ENCODE results near the gene TTC7B.
"Not testable (repeated sequence)": the region's sequence is repeated elsewhere in the genome, so short reads cannot be mapped to it uniquely, and the experiment has no call there.

TTC7B gene

GRCh38 chr14:90827919-90828610 is 11.8 kb upstream of the TTC7B start:
- Mint-ChIP-seq H3K4me3 (peak overlapping the region; percentile 66 to 75 (median 71)), H3K4me1 (no peaks in the 10 kb centered on the region), H3K27ac (no peak overlapping the region), H3K9me3 (peaks cover 17% of the 10 kb centered on the region), H3K27me3 (ENCODE audit: low read depth) (peaks cover 30% of the 10 kb centered on the region), H3K36me3 (ENCODE audit: low read depth) (no peaks in the 10 kb centered on the region)
- no peak for TF ChIP-seq CTCF (IDR thresholded peaks at IDR 0.05; ENCODE audit: unreplicated experiment in 3 of 3)

GRCh38 chr14:90823542-90823941 is 7.3 kb upstream of the TTC7B start:
- H3K4me3 Mint-ChIP-seq; H3K27ac Mint-ChIP-seq; H3K36me3 Mint-ChIP-seq (ENCODE audit: low read depth); H3K4me1 Mint-ChIP-seq: not testable (repeated sequence)
- peaks cover 26% of the 10 kb centered on the region for H3K9me3 Mint-ChIP-seq
- H3K27me3 Mint-ChIP-seq (ENCODE audit: low read depth): peaks cover 15% of the 10 kb centered on the region

GRCh38 chr14:90820958-90821357 is 4.7 kb upstream of the TTC7B start:
- peaks cover 26% of the 10 kb centered on the region for H3K9me3 Mint-ChIP-seq

GRCh38 chr14:90819734-90820393 is 3.6 kb upstream of the TTC7B start:
- Mint-ChIP-seq H3K36me3 (ENCODE audit: low read depth) (no peaks in the 10 kb centered on the region), H3K27ac (peak overlapping the region in 2 of 3 experiments; percentile 51 to 75), H3K27me3 (ENCODE audit: low read depth) (peaks cover 6% of the 10 kb centered on the region), H3K4me1 (peaks cover 8% of the 10 kb centered on the region), H3K4me3 (peak overlapping the region; percentile 34 to 49 (median 37)), H3K9me3 (peaks cover 21% of the 10 kb centered on the region)
- no peak for TF ChIP-seq CTCF (IDR thresholded peaks at IDR 0.05; ENCODE audit: unreplicated experiment in 3 of 3)

More at GRCh38 chr14:90820958-90821357, 4.7 kb upstream of the TTC7B start:
- H3K27me3 Mint-ChIP-seq (ENCODE audit: low read depth): peaks cover 8% of the 10 kb centered on the region
- H3K36me3 Mint-ChIP-seq (ENCODE audit: low read depth): no peaks in the 10 kb centered on the region
- H3K27ac Mint-ChIP-seq: no peak overlapping the region
- no peak overlapping the region for H3K4me3 Mint-ChIP-seq
- TF ChIP-seq CTCF (IDR thresholded peaks at IDR 0.05; ENCODE audit: unreplicated experiment in 3 of 3): no peak
- no peaks in the 10 kb centered on the region for H3K4me1 Mint-ChIP-seq

- Mint-ChIP-seq H3K27ac (no peak overlapping the region), H3K36me3 (ENCODE audit: low read depth) (no peaks in the 10 kb centered on the region), H3K4me3 (peak overlapping the region in 1 of 3 experiments; percentile 56), H3K4me1 (peaks cover 17% of the 10 kb centered on the region), H3K9me3 (peaks cover 15% of the 10 kb centered on the region), H3K27me3 (ENCODE audit: low read depth) (peaks cover 1% of the 10 kb centered on the region)
- no peak for TF ChIP-seq CTCF (IDR thresholded peaks at IDR 0.05; ENCODE audit: unreplicated experiment in 3 of 3)
Measured at GRCh38 chr14:90818715-90819114, 2.5 kb upstream of the TTC7B start.

GRCh38 chr14:90816681-90817436 is 629 bp upstream of the TTC7B start:
- Mint-ChIP-seq H3K36me3 (ENCODE audit: low read depth) (no peaks in the 10 kb centered on the region), H3K27ac (peak overlapping the region in 1 of 3 experiments; percentile 57), H3K9me3 (peaks cover 5% of the 10 kb centered on the region), H3K4me1 (peaks cover 24% of the 10 kb centered on the region), H3K4me3 (peak overlapping the region; percentile 74 to 83 (median 82)), H3K27me3 (ENCODE audit: low read depth) (no peaks in the 10 kb centered on the region)
- no peak for TF ChIP-seq CTCF (IDR thresholded peaks at IDR 0.05; ENCODE audit: unreplicated experiment in 3 of 3)

Measured in nephron (organoid).